OCI-LY3 (cell line): ENCODE data around the gene GNAQ.
A peak's percentile ranks its signal among the peaks of the same experiment; 100 is the strongest.

Experiments used
- H2AFZ ChIP-seq: fragments of 200-600, 300-600 bp; shearing (Covaris generic); 2 replicates; pipeline ENCODE4 v1.6.0; 2014; ENCODE audit warnings: antibody characterized with exemption, low read depth, low read length
- H3K27ac ChIP-seq: fragments of 200-600, 300-600 bp; sonication (generic); 2 replicates; pipeline ENCODE4 v1.5.1; 2014; ENCODE audit warnings: mild to moderate bottlenecking, low read length, moderate library complexity, mixed read lengths
- H3K27me3 ChIP-seq: fragments of 200-600, 300-600 bp; sonication (generic); 2 replicates; pipeline ENCODE4 v1.6.1; 2014; ENCODE audit warnings: low read depth, low read length, mixed read lengths
- H3K36me3 ChIP-seq: fragments of 200-600, 300-600 bp; sonication (generic); replicated peaks from 2 replicates; pipeline ENCODE3; 2014; ENCODE audit warnings: low read depth, low read length, mixed read lengths
- H3K4me1 ChIP-seq: fragments of 300-600, 200-600 bp; sonication (generic); 2 replicates; pipeline ENCODE4 v1.6.1; 2014; ENCODE audit warnings: low read length, mixed read lengths
- H3K4me2 ChIP-seq: fragments of 200-600, 300-600 bp; sonication (generic); 2 replicates; pipeline ENCODE4 v1.6.1; 2014; ENCODE audit warnings: low read length, mixed read lengths
- H3K4me3 ChIP-seq: fragments of 300-600, 200-600 bp; sonication (generic); 2 replicates; pipeline ENCODE4 v1.5.1; 2014; ENCODE audit warnings: antibody characterized with exemption, mild to moderate bottlenecking, low read length, moderate library complexity
- H3K79me2 ChIP-seq: fragments of 300-600, 200-600 bp; shearing (Covaris generic); 2 replicates; pipeline ENCODE4 v1.6.1; 2014; ENCODE audit warnings: mild to moderate bottlenecking, low read length, mixed read lengths
- H3K9ac ChIP-seq: fragments of 300-600, 200-600 bp; shearing (Covaris generic); 2 replicates; pipeline ENCODE4 v1.6.0; 2014; ENCODE audit warnings: mild to moderate bottlenecking, low read length, moderate library complexity
- H3K9me3 ChIP-seq: fragments of 200-600, 300-600 bp; shearing (Covaris generic); 2 replicates; pipeline ENCODE4 v1.6.1; 2014; ENCODE audit warnings: low read length, mixed read lengths; ENCODE audit not compliant: insufficient read depth
- H4K20me1 ChIP-seq: fragments of 200-600, 300-600 bp; sonication (generic); 2 replicates; pipeline ENCODE4 v1.6.1; 2016; ENCODE audit warnings: low read length, mixed read lengths; ENCODE audit not compliant: insufficient read depth
- EZH2phosphoT487 ChIP-seq: fragments of 200-600 bp; shearing (Covaris generic); IDR thresholded peaks from 2 replicates; pipeline ENCODE4 v1.6.1; 2018; ENCODE audit warnings: antibody characterized with exemption, mixed run types, low read depth
- TF ChIP-seq, protein P1 (sequence below): fragments of 200-600, 300-600 bp; sonication (generic); IDR thresholded peaks from 2 replicates; pipeline ENCODE4 v1.5.1; 2014; ENCODE audit warnings: antibody characterized with exemption, low read length, low read depth

GNAQ gene

DNA sequence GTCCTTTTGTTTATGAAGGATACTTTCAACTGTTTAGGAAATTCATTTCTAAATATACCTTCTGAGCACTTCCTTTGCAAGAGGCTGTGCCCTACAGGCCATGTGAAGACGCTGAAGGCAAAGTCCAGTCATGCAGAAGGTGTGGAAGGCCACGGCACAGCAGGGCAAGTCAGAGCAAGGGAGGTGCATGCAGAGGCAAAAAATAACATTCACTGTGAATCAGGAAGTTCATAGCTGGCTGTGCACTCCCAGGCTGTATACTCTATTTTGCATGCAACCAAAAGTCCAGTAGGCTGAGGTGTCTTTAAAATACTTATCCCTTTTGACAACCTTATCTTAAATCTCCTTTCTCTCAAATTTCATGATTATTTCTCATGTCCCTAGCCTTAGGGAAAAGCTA lies 50.3 kb downstream of the GNAQ start:
- H3K9me3 ChIP-seq, result no peaks in the 10 kb centered on the region
- peak overlapping the region; percentile 68 for H2AFZ ChIP-seq
- H3K4me2 ChIP-seq, result peak overlapping the region; percentile 26; the same call in 1 of the 2 replicates
- H3K4me1 ChIP-seq, result peaks cover 21% of the 10 kb centered on the region
- no peak overlapping the region for H3K9ac ChIP-seq
- H3K4me3 ChIP-seq, result no peak overlapping the region
- no peaks in the 10 kb centered on the region for H3K27me3 ChIP-seq
- H3K36me3 ChIP-seq, result no peaks in the 10 kb centered on the region
- no peak overlapping the region for H3K27ac ChIP-seq
- H3K79me2 ChIP-seq, result no peaks in the 10 kb centered on the region
- TF ChIP-seq, protein P1, sequence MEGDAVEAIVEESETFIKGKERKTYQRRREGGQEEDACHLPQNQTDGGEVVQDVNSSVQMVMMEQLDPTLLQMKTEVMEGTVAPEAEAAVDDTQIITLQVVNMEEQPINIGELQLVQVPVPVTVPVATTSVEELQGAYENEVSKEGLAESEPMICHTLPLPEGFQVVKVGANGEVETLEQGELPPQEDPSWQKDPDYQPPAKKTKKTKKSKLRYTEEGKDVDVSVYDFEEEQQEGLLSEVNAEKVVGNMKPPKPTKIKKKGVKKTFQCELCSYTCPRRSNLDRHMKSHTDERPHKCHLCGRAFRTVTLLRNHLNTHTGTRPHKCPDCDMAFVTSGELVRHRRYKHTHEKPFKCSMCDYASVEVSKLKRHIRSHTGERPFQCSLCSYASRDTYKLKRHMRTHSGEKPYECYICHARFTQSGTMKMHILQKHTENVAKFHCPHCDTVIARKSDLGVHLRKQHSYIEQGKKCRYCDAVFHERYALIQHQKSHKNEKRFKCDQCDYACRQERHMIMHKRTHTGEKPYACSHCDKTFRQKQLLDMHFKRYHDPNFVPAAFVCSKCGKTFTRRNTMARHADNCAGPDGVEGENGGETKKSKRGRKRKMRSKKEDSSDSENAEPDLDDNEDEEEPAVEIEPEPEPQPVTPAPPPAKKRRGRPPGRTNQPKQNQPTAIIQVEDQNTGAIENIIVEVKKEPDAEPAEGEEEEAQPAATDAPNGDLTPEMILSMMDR, result no peak
- no peak for TF ChIP-seq EZH2phosphoT487
- no peaks in the 10 kb centered on the region for H4K20me1 ChIP-seq

GRCh38 chr9:77980622-77981021 lies 51.0 kb downstream of the GNAQ start:
- H2AFZ ChIP-seq, result no peak overlapping the region
- no peak for TF ChIP-seq EZH2phosphoT487
- TF ChIP-seq, protein P1, result no peak
- H4K20me1 ChIP-seq, result no peaks in the 10 kb centered on the region
- no peaks in the 10 kb centered on the region for H3K27me3 ChIP-seq
- no peaks in the 10 kb centered on the region for H3K79me2 ChIP-seq
- no peak overlapping the region for H3K4me3 ChIP-seq
- no peaks in the 10 kb centered on the region for H3K9me3 ChIP-seq
- no peak overlapping the region for H3K27ac ChIP-seq
- H3K36me3 ChIP-seq, result no peaks in the 10 kb centered on the region
- no peak overlapping the region for H3K9ac ChIP-seq
- no peak overlapping the region for H3K4me2 ChIP-seq
- peaks cover 21% of the 10 kb centered on the region for H3K4me1 ChIP-seq

DNA sequence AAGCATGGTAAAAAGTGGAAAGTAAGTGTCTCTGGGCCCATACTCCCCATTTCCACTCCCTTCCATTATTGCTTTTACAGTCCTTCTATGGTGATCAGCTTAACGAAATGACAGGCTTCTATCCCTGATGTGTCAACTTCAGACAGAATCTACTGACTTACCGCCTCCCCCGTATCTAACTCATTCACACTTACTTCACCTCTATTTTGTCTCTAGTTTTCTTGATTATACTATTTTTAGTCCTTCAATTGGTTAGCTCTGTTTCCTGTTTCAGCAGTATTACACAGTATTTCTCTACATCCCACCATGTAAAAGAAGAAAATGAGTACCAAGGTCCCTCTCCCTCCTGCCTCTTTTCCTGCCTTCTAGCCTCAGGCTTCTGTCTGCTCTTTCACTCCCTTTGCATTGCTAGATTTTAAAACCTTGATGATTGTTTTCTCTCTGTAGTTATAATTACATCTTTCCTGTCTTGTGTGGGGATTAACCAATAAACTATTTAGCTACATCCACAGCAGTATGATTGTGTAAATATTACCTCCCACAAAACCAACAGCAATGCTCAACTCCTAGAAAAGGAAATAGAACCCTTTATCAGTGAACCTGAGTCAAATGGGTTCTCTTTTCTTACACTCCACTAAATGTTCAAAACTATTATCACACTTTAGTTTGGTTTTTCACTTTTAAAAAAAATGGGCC lies 53.4 kb downstream of the GNAQ start:
- H3K79me2 ChIP-seq, result no peaks in the 10 kb centered on the region
- H3K36me3 ChIP-seq, result no peaks in the 10 kb centered on the region
- no peak overlapping the region for H2AFZ ChIP-seq
- H3K27me3 ChIP-seq, result no peaks in the 10 kb centered on the region
- H3K27ac ChIP-seq, result no peak overlapping the region
- TF ChIP-seq, protein P1, result no peak
- no peak for TF ChIP-seq EZH2phosphoT487
- no peaks in the 10 kb centered on the region for H4K20me1 ChIP-seq
- H3K9ac ChIP-seq, result no peak overlapping the region
- H3K9me3 ChIP-seq, result no peaks in the 10 kb centered on the region
- H3K4me1 ChIP-seq, result peaks cover 21% of the 10 kb centered on the region
- H3K4me2 ChIP-seq, result no peak overlapping the region
- H3K4me3 ChIP-seq, result no peak overlapping the region

DNA sequence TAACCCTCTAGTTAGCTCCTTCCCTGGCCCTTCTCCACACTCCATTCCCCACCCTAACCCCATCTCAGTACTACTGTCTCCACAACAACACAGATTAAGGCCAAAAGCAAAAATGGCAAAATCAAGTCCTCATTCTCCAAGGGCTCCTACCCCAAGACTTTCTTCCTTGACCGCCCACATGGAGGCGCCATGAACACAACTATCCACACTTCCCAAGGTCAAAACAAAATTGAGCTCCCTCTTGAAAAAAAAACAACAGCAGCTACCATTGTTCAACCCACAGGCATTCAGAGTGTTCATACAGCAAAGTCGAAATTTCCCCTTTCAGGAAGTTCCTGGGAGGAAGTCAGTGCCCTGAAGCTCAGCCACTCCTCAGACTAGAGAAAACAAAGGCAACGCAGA lies 54.4 kb downstream of the GNAQ start:
- Histone ChIP-seq H3K9ac (no peak overlapping the region), H3K27me3 (no peaks in the 10 kb centered on the region), H3K9me3 (no peaks in the 10 kb centered on the region), H2AFZ (no peak overlapping the region), H3K4me1 (peaks cover 27% of the 10 kb centered on the region), H3K79me2 (no peaks in the 10 kb centered on the region), H4K20me1 (no peaks in the 10 kb centered on the region), H3K36me3 (no peaks in the 10 kb centered on the region), H3K4me3 (no peak overlapping the region), H3K4me2 (no peak overlapping the region; the same call in 1 of the 2 replicates), H3K27ac (no peak overlapping the region)
- no peak for TF ChIP-seq EZH2phosphoT487
- TF ChIP-seq, protein P1, result peak; percentile 83
